AG09319 (cell line): ENCODE data around the gene PIK3R2.

Experiments
- DNase-seq: peaks from one replicate; pipeline ENCODE4 v3.0.0-alpha.2; 2010; ENCODE audit warnings: low read depth; ENCODE audit errors: extremely low read depth
- CTCF ChIP-seq: IDR thresholded peaks from 2 replicates; pipeline ENCODE4 v1.5.1; 2011; ENCODE audit warnings: low read depth, mild to moderate bottlenecking, inconsistent platforms, low read length, moderate library complexity

The PIK3R2 gene

DNA sequence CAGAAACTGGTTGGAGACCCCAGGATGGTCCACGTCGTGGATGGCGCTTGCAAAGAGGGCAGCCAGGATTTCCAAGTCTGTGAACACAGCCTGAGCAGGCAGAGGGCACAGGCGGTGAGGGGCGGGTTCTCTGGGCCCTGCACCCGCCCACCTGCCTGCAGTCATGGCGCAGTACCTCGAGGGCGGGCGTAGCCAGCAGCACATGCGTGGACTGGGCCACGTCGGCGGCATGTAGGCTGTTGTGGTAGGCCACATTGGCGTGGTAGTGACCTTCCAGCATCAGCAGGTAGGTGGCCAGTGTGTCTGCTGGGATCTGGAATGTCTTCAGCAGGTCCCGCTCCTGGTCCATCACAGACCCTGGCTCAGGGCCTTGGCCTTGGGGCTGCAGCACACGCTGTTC, 65.2 kb downstream of the PIK3R2 start:
- TF ChIP-seq CTCF, result no peak

GRCh38 chr19:18218600-18218999, 65.6 kb downstream of the PIK3R2 start:
- no peak for TF ChIP-seq CTCF
- no peak for DNase-seq

More for the DNA sequence above, 65.2 kb downstream of the PIK3R2 start:
- DNase-seq, result no peak
